GM04504 (cell line): ENCODE data around the gene TRIM25.
A peak's percentile ranks its signal among the peaks of the same experiment; 100 is the strongest.
"Not testable (repeated sequence)": the region's sequence is repeated elsewhere in the genome, so short reads cannot be mapped to it uniquely, and the experiment has no call there.

Source experiments
- DNase-seq: peaks from one replicate; pipeline ENCODE4 v3.0.0-alpha.2; 2012; ENCODE audit warnings: low read depth

Gene TRIM25

DNA sequence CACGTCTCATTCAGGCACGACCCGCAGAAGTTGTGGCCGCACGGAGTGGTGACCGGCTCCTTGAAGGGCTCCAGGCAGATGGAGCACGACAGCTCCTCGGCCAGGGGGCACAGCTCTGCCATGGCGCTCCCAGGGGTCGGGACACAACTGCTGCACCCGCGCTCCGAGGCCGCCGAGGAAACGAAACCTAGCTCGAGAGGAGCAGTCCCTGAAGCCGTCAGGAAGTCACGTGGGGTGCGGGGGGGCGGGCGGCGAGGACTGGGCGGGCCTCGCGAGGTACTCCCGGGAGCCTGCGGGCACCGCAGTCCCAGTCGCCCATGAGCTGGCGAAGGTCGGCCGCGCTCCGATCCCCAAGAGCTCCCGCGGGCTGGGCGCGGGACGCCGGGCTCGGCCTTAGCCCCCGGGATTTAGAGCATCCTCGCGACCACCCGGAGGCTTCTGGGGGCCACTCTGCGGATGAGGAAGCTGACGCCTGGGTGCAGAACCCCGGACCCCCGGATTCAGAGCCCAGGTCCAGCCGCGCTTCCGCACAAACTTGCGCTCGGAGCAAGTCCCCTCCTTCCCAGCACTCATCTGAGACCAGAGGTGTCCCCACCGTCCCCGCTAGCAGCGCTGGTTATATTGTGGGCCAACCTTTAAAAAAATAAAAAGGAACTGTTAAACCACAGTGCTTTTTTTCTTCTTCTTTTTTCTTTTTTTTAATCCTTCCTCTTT, at the start of gene TRIM25:
Gene TRIM25 (minus strand): TSS at position 183 of the 714 bp plus-strand sequence. CDS start 61 bp downstream, at position 122.
- DNase-seq = peak; percentile 77

DNA sequence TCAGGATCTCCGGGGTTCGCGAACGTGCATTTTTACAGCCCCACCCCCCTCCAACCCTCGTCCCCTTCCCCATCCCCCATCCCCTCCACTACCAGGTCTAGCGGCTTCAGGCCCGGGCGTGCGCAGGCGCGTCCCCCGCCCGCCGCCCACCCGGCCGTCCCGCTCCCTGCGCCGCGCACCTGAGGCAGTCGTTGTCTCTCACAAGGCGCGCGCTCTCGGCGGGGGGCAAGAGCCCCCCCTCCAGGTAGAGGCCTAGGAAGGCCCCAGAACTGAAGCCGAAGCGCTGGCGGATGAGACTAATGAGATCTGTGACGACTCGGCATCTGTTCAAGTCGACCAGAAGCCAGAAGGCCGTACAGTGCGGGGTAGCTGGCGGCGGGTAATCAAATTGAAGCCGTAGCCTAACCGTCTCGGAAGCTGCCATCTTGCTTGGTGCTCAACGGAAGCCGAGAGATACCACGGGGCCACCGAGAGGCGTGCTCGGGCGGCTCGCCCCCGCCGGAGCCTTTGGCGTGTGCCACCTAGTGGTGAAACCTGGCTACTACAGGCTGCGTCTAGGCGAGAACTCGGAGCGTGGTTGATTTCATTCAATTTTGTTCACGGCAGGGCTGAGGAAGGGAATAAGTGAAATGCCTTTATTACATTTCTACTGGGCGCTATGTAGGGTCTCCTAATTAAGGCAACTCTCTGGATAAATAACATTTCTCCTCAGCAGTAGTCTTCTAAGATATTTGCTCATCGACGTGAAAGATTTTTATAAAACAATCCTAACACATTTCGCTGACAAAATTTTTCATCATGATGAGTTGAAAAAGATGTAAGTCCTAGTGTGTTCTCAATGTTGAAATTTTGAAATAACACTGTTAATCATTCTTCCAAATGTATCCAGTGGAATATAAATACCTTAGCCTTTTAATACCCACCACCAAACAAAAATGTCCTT, 47.0 kb upstream of the TRIM25 start, which contains the start of gene COIL:
Gene COIL (minus strand): TSS at position 455 of the 943 bp plus-strand sequence. CDS start 31 bp downstream, at position 424.
- DNase-seq = peak; percentile 79

DNA sequence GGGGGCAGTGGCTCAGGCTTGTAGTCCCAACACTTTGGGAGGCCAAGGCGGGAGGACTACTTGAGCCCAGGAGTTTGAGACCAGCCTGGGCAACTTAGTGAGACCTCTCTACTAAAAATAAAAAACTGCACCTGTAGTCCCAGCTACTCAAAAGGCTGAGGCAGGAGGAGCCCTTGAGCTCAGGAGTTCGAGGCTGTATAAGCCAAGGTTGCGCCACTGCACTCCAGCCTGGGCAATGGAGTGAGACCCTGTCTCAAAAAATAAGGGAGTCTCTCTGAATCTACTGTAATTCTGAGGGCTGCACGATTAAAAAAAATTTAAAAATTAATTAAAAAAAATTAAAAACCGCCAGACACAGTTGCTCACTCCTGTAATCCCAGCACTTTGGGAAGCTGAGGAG, 43.1 kb upstream of the TRIM25 start:
- DNase-seq = no peak

DNA sequence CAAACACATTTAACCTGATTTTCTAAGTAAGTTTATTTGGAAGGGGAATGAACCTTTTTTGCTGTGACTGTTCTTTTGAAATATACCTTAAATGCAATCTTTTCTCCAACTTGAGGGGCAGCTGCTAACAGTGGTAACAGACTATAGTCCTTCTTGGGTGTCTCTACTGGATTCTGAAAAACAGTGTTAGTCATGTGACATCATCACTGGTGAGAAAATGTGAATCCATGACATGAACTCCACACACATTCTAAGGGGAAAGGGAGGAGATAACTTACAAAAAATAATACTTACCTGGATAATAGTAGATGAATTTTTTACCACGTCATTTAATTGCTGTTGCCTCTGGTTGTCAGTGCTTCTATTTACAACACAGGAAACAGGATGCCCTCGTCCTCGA, 35.7 kb upstream of the TRIM25 start:
- no peak for DNase-seq

DNA sequence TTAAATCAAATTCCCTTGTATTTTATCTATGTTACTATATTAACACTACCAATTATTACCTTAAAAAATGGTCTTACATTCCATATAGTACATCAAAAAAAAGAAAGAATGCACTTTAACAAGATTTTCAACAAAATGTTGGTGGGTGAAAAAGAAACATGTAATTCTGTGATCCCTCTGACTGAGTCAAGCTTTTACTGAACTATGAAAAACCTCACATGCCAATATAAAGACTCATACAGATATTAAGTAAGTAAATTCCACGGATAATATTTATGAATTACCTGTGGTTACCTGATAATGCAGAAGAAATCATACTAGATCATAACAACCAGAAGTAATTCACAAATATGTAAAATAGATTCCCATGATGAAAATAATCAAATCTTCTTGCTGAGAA, 34.6 kb upstream of the TRIM25 start:
- DNase-seq = no peak

- DNase-seq = no peak
Measured at GRCh38 chr17:56947741-56948140, 33.9 kb upstream of the TRIM25 start.

- no peak for DNase-seq
Measured at GRCh38 chr17:56945938-56946505, 32.2 kb upstream of the TRIM25 start.

DNA sequence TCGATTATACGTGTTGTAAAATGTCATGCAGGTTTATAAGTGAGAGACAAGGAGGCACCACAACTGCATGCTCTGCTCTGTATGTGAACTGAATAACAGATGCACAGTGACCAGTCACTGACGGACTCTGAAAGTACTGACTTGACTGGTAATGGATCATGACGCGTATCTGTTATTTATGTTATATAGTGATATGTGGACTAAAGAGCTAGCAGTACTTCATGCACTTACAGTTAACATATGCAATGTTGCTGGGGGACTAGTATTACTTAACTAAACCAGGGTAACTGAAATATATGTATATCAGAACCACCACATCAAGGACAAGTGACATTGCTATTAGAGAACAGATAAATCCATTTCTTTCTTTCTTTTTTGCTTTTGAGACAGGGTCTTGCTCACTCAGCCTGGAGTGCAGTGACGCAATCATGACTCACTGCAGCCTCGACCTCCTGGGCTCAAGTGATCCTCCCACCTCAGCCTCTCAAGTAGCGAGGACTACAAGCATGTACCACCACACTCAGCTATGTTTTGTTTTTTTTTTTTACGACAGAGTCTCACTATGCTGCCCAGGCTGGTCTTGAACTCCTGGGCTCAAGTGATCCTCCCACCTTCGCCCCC, 29.8 kb upstream of the TRIM25 start:
- DNase-seq = no peak

GRCh38 chr17:56939869-56940484, 26.1 kb upstream of the TRIM25 start:
- DNase-seq = no peak

- not testable (repeated sequence) for DNase-seq
Measured at GRCh38 chr17:56938206-56938605, 24.4 kb upstream of the TRIM25 start.

- no peak for DNase-seq
Measured at GRCh38 chr17:56937687-56938086, 23.8 kb upstream of the TRIM25 start.

DNA sequence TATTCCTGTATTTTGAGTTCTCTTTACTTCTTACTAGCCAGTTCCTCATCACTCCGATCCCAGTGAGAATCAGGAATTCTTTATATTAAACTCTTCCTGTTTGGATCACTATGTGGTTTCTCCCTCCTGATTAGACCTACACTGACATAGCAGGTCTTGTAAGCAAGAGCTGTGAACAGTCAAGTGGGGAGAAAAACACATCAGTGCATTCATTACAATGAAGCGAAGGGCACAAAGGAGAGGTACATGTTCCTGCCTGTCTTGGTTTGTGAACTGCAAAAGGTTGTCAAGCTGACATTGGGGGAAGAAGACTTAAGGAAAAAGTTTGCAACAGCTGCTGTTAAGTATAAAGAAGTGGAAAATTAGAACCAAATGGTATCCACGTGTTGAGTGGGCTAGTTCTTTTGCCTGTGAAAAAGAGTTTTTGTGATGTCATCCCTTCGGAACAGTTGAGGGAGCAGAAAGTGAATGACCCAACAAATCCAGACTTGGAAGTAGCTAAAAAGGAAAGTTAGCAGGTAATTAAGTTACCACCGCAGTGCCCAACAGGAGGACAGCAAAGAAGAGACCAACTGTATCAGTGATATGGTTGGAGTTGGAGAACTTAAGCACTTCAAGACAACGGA, 23.0 kb upstream of the TRIM25 start:
- no peak for DNase-seq

DNA sequence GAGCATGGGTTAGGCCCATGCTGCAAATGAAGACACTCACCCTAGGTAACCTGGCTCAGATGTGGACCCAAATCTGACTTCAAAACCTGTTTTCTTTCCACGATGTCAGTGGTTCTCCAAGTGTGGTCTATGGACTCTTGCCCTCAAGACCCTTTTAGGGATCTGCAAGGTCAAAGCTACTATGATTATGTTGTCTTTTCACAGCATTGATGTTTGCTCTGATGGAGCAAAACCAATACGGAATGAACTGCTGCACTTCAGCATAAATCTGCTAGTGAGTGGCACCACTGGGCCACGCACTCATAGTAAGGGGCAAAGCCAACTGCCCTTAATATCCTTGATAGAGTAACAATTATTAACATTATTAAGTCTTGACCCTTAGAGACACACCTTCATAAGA, 21.6 kb upstream of the TRIM25 start:
- no peak for DNase-seq

DNA sequence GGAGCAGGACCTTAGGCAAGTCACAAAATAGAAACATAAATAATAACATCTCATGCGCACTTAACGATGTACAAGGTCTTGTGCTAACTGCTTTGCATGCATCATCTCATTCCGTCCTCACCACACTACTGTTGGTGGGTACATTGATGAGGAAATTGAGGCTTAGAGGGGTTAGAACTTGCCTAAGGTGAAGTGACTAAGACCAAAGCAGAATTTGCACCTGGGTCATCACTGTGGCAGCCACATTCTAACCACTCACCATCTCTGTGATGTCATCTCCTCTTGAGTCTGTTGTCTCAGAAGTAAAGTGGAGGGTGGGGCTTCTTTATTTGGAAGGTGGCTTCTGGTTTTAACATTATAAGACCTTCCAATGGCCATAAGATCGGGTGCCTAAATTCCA, 20.4 kb upstream of the TRIM25 start:
- DNase-seq = no peak

DNA sequence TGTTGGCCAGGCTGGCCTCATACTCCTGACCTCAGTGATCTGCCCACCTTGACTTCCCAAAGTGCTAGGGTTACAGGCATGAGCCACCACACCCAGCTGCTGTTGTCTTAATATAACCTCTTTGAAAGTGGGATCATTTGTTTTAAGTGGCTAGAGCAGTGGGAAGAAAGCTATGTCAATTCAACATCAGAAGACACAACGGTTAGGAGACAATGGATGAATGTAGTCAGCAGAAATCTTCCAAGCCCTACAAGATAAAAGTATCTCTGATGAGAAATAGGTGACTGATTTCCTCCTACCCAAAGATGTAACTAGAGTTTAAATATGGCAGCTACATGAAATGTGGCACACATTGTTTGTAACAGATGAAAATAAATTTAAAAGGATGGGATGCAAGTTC, 20.0 kb upstream of the TRIM25 start:
- DNase-seq = no peak

DNA sequence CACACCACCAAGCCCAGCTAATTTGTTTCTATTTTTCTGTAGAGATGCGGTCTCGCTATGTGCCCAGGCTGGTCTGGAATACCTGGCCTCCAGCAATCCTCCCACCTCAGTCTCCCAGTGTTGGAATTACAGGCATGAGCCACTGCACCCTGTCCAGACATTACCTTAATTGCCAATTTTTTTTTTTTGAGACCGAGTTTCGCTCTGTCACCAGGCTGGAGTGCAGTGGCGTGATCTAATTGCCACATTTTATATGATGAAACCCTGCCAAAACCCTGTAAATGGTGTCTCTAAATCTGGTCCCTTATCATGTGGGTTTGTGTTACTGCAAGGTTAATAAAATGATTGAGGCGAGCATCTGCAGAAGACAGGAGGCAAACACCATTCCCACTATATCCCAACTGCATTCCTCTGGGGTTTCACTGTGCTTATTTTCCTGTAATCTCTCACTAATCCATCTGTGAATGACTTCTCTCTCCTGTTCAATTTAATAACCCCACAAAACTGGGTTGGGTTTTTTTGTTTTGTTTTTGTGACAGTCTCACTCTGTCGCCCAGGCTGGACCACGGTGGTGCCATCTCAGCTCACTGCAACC, 19.4 kb upstream of the TRIM25 start:
- DNase-seq = no peak

DNA sequence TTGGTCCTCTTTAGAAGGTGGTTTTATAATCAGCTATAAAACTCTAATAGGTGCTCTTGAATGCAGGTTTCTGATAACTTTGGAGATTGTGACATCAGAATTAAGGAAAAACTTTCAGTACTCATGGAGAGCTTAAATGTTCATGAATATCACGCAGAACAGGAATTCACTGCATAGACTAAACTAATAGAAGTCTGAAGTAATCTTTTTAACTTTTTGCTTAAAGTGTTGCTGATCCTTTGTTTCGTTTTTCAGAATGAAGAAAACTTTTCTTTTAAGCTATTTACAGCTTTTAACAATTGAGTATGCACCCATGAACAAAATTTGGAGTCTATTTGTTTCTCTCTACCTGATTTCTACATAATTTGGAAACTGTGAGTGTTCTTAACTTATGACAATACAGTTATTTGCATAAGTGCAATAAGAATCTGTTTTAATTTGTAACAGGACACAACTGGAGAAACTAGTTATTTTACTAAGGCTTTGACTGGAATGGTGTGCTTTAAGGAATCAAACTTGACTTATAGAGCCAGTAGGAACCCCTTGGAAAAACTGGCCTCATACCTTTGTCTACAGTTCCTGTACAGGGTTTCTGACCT, 17.0 kb upstream of the TRIM25 start:
- no peak for DNase-seq

GRCh38 chr17:56929362-56929969, 15.6 kb upstream of the TRIM25 start:
- DNase-seq = no peak

DNA sequence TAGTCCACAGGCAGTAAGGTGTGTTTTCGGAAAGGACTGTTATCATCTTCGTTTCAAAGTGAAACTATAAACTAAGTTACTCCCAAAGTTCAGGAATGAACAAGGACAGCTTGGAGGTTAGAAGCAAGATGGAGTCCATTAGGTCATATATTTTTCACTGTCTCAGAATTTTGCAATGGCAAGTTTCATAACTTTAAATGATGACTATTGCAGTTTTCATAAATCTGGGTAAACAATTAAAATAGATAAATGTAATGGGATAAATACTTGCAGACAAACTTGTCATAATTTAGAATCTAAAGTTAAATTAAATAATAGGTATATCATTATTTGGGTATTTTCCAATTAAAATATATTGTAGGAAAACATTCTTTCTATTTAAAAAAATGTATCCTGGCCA, 14.7 kb upstream of the TRIM25 start:
- DNase-seq = no peak

DNA sequence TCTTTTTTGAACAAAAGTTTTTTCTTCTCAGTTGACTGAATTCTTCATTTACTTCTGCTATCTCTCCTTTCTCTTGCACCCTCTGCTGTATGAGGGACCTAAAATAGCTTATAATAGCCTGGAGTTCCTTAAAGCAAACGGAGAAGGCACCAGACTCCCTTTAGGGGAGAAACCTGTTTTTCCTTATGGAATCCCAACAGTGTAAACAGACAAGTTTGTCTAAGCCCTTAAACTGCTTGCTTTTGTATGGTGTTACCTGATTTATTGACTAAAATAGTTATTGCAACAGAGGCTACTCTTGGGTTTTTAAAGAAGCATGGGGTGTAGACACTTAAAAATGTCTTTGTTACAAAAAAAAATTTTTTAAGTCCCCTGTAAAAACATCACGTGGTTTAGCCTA, 12.9 kb upstream of the TRIM25 start:
- DNase-seq = no peak
